H1 (cell line): ENCODE measurements around the gene CHN2. TPM values are rescaled to one million over a fixed set of nuclear protein-coding genes. Genes with fewer than 3 reads are reported as not detected.

ENCODE experiments used
- BACH1 ChIP-seq: IDR thresholded peaks from 2 replicates; pipeline ENCODE4 v1.6.1; 2012; ENCODE audit warnings: low read length, improper control_type of control experiment
- POLR2A ChIP-seq, 2 experiments: IDR thresholded peaks; 1 replicate in 1 of 2; 2 replicates in 1 of 2; pipeline ENCODE4 v1.6.1; 2011; ENCODE audit warnings: low read depth in 2 of 2, low read length in 2 of 2, mild to moderate bottlenecking in 2 of 2; ENCODE audit errors: control extremely low read depth in 1 of 2
- RBBP5 ChIP-seq: IDR thresholded peaks from 2 replicates; pipeline ENCODE4 v1.7.1; 2012; ENCODE audit warnings: low read depth, mild to moderate bottlenecking, inconsistent platforms, low read length, moderate library complexity, borderline replicate concordance
- SP1 ChIP-seq: IDR thresholded peaks from 2 replicates; pipeline ENCODE4 v1.6.1; 2011; ENCODE audit warnings: low read depth, low read length
- SP4 ChIP-seq: IDR thresholded peaks from 2 replicates; pipeline ENCODE4 v1.6.1; 2012; ENCODE audit warnings: low read length, inconsistent platforms
- polyA plus RNA-seq, 7 experiments: library from polyadenylated mRNA; depleted of rRNA in 3 of 7; stranded (reverse) in 5 of 7; unstranded in 2 of 7; fragments of >200 nt in 5 of 7; fragments of 200-250 nt in 2 of 7; gene quantifications; 1 replicate in 5 of 7; 2 replicates in 1 of 7; 4 replicates in 1 of 7; pipeline versions ENCODE4 v1.2.1 to v1.2.3, GENCODE V29; 2011 to 2013; ENCODE audit warnings: missing spikeins in 2 of 7, mixed read lengths in 2 of 7
- total RNA-seq: library from RNA; stranded (reverse); fragmentation: NEBNext Ultra II Directional; extraction: Animal tissue kit (Norgen Biotek cat#: 25700); gene quantifications from 2 replicates; pipeline ENCODE4 v1.2.1, GENCODE V29; 2021

CHN2 gene
- total and polyA plus RNA-seq, 2 of the 8 experiments (the other 6 are each of a cell fraction or from before 2014, with no cell fraction given) = 2.9 to 4.8 TPM

DNA sequence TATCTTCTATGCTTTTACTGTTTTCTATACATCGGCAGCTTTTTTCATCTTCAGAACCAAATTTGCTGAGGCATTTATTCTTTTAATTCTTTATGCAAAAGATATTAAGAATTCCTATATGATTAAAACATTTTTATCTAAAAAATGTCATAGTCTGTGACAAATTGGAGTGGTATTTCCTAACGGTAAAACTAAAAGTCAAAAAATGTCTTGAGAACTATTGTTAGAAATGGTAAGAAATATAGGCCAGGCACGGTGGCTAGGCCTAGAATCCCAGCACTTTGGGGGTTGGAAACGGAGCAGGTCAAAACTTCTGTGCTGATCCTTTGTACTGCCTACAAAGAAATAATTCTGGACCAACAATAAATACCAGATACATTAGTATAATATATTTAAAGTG lies 311.4 kb downstream of the CHN2 start (continued):
- TF ChIP-seq RBBP5 = no peak
- TF ChIP-seq SP4 = no peak
- TF ChIP-seq BACH1 = no peak
- no peak for TF ChIP-seq SP1
- no peak for TF ChIP-seq POLR2A (IDR thresholded peaks at IDR 0.05; ENCODE audit: control extremely low read depth in 1 of 2, low read depth in 2 of 2, low read length in 2 of 2)
